NCI-H69 (cell line): ENCODE data around the gene ANXA8.
A peak's percentile ranks its signal among the peaks of the same experiment; 100 is the strongest.

Source experiments
- DNase-seq: peaks from one replicate; lab custom pipeline; 2025; lab: John Stamatoyannopoulos, UW

Gene ANXA8

DNA sequence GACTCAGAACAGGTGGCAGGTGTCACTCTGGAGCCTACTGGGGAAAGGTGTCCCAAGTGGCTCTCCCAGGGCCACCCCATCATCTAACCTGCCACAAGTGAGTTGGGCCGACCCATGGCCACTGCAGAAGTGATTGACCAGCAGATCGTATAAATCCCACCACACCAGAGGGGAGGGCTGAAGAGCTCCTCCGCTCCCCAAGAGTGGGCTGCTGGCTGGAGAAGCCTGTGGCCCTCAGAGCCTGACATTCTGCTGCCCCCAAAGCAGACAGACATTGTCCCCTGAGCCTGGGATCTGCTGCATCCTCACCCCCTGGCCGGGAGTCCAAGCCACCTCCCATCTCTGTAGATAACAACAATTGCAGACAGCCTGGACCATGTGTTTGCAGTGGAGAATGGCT is 36.7 kb downstream of the ANXA8 start:
- DNase-seq, result no peak

DNA sequence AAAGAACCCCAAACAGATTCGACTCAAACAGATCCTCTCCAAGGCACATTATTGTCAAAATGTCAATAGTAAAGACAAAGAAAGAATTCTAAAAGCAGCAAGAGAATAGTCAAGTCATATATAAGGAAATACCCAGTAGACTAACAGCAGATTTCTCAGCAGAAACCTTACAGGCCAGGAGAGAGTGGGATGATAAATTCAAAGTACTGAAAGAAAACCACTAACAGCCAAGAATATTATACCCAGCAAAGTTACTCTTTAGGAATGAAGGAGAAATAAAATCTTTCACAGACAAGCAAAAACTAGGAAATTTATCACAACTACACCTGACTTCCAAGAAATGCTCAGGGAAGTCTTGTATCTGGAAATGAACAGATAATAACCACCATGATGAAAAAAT is 38.2 kb downstream of the ANXA8 start:
- DNase-seq, result no peak

DNA sequence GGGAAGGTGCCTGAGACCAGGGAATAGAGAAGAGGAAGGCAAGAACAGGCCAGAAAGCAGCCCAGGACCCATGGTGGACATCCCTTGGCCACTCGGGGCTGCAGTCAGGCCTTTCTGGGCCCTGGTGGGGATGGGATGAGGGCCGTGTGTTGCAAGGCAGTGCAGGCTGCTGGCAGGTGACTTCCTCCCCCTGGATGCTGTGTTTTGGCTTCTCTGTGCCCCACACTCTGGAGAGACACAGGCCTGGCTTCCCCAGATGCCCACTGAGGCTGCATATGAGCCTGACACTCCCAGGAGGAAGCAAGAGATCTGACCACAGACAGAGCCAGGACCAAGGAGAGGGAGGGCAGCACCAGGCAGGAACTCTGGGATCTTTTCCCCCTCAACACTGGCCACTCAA is 39.9 kb downstream of the ANXA8 start:
- DNase-seq, result no peak

DNA sequence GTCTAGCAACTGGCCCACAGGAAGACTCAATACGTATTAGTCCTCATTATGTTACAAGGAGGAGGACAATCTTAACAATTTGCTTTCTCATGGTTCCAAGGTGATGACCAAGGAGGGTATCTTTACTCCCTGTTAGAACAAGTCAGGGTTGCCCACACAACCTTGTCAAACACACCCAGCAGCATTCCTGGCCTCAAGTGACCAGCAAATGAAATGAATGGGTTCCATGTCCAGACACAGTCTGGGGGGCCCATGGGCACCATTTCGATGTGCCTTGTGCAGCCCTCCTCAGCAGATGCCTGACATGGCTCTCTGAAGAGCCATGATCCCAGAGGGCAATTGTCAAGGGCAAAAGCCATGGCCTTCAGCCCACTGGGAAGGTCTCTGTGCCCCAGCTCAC is 40.8 kb downstream of the ANXA8 start:
- no peak for DNase-seq

DNA sequence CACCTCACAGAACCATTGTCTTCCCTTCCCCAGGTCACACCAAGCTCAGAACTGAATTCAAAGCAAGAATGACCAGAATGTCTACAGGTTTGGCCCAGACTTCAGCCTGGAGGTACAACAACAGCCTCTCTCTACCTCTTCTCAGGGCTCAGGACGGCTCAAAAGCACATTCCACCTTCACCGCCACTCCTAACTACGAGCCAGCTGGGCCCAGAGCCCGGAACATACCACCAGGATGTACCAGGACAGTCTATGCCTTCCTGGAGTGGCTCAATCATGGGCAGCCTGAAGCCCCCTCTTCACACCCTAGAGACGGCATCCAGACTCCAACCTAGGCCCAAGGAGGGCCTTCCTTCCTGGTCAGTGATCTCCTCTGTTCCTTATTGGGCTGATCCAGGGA is 41.6 kb downstream of the ANXA8 start:
- DNase-seq, result no peak

DNA sequence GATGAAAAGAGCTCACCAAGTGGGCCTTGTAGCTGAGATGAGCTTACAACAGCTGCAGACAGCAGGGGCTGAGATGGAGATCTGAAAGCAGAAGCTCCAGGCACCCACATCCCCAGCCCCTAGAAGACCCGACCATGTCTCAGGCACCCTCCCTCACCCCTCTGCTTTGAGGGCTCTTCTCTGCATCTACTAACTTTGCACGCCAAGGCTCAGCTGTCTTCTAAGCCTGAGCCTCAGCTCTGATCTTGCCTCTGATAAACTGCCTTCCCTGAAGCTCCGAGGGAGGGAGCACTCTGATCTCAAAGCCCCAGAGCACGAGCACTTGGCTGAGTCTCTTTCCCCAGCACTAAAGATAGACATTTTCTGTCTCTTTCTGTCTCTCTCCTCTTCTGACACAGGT is 42.0 kb downstream of the ANXA8 start:
- DNase-seq, result no peak

DNA sequence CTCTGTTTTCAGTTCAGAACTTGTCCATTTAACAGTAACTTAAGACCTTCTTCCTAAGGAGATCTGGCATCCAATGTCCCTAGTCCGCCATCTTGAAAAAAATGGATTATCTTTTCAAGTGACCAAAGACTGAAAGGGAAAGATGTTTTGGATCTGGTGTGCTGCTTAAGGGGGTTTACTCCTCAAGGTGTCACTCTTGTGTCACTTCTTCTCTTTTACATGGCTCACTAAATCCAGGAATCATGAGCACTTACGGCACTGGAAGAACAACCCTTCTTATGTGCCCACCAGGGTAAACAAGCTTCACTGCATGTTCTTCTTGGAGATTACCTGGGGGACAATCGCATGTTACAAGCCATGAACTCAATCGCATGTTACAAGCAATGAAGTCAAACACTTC is 43.7 kb downstream of the ANXA8 start:
- DNase-seq, result no peak

DNA sequence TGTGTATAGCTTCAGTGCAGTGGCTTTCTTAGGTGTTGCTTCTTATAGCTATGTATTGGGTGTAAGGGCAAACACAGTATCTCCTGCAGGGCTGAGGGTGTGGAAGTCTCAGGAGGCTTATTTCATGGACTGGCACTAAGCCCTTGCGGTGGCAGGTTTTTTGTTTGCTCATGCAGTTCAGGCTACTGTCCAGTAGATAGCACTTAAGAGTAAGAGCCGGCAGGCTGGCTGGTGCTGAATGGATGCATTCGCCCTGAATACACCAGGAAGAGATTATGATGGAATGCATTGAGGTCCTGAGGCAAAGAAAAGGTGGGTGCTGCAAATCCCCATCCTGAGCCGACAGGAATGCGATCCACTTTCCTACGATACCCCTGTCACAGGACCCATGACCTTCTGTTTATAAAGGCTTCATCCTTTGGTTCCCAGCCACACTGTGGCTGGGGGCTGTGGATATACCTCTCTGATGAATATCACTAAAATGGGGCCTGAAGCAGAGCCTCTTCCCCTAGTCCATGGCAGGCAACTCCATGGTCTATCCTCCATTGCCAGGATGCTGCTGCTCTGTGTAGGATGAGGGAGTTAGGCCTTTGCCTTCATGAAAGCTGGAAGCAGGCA is 44.9 kb downstream of the ANXA8 start:
- DNase-seq, result peak; percentile 45

DNA sequence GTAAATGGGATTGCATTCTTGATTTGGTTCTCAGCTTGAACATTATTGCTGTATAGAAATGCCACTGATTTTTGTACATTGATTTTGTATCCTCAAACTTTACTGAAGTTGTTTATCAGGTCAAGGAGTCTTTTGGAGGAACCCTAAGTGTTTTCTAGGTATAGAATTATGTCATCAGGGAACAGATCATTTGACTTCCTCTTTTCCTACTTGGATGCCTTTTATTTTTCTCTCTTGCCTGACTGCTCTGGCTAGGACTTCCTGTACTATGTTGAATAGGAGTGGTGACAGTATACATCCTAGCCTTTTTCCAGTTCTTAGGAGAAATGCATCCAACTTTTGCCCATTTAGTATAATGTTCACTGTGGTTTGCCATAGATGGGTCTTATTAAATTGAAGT is 48.8 kb downstream of the ANXA8 start:
- no peak for DNase-seq

DNA sequence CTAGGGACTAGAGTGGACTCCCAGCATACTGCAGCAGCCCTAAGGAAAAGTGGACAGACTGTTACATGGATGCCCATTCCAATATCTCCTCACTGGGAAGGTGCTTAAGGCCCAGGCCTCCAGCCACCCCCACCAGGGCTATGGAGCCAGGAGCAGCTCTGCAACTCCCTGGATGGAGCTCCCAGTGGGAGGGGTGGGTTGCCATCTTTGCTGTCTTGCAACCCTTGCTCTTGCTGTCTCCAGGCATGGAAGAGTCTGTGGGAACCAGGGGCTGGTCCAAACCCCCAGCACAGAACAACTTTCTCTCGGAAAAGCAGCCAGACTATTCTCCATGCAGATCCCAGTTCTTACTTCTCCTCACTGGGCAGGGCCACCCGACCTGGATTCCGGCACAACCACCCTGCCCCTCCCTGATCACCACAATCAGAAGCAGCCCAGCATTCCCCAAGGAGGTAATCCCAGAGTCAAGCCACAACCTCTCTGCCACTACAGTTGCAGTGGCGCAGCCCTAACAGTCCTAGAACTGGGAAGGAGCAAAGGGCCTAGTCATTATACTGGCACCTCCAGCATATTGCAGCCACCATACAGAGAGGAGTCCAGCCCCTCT is 58.0 kb downstream of the ANXA8 start:
- no peak for DNase-seq

DNA sequence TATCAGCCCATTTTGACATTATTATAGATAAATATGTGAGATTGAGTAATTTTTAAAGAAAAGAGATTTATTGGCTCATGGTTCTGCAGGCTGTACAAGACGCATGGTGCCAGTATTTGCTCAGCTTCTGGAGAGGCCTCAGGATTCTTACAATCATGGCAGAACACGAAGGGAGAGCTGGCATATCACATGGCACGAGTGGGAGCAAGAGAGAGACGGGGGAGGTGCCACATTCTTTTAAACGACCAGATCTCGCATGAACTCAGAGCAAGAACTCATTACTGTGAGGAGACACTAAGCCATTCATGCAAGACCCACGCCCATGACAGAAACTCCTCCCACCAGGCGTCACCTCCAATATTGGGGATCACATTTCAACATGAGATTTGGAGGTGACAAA is 59.7 kb downstream of the ANXA8 start:
- DNase-seq, result no peak

DNA sequence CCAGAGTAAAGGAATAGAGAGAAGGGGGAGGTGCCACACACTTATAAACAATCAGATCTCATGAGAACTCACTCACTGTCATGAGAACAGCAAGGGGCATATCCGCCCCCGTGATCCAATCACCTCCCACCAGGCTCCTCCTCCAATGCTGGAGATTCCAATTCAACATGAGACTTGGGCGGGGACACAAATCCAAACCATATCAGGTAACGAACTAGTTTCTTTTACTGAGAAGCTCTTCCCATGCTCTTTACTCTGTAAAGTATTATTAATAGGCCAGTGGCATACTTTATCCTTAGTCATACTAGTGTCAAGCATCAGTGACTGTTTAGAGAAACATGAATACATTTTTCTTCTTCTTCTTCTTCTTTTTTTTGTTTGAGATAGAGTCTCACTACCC is 60.4 kb downstream of the ANXA8 start:
- no peak for DNase-seq

DNA sequence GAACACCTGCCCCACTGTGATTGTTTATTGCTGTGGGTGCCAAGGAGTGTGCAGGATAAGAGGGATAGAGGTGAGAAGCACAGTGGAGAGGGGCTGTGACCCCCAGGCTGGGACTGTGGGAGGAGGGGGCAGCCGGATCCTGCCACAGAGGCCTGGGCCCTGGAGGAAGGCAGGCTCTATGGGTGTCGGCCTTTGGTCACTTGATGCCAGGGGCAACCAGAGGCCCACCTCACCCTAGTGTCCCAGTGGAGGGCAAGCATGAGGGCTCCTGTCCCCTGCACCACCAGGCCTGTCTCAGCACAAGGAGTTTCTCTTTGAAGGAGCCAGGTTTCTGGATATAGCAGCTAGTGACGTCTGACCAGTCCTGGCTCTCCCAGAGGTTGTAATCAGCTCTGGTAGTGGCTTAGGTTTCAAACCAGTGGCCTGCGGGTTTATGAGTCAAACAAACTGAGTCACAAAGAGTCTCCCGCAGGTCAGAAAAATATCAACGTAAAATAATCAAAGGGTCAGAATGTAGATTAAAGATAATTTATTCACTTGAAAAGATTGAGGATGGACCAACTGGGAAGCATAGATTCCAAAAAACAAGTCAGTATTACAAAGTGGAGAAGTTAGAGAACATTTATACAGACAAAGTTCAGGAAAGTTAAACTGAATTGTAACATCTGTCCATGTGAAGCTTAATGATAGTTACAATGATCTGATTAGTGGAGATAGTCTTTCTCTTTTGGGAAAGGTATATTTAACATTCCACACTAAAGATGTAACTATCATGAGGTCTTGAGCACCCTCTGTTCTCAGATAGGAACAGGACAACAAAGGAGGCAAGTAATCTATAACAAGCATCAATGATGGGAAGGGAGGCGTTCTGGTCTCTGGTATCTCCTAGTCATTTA is 62.6 kb downstream of the ANXA8 start:
- no peak for DNase-seq

DNA sequence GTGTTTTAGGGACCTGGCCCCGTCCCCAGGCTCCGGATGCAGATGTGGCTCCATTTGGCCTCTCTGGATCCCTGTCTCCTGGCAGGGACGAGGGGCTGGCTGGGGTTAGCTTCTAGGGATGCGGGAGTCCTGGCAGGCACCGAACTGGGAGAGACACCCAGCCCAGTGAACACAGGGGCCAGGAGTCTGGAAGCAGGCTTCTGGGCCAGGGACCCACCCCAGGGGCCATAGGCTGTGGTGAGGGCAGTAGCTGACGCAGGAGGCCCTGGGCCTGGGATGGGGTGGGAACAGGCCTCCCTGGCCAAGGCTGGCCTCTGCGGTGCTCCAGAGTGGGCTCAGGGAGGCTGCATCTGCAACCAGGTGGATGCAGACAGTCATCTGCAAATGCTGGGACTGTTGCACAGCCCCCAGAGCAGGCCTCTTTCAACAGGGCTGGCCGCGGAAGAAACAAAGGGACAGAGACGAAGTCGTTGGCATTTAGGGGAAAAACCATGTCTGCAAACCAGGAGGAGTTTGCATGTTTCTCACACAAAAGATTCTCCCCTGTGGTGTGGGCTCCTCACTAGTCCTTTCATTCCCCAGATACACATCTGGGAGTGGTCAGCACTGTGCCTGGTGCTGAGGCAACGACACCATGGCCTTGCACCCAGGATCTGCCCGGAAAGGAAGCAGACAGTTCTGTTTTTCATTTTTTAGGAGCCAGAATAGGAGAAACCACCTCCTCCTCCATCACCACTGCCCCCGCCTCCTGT is 63.4 kb downstream of the ANXA8 start:
- no peak for DNase-seq

DNA sequence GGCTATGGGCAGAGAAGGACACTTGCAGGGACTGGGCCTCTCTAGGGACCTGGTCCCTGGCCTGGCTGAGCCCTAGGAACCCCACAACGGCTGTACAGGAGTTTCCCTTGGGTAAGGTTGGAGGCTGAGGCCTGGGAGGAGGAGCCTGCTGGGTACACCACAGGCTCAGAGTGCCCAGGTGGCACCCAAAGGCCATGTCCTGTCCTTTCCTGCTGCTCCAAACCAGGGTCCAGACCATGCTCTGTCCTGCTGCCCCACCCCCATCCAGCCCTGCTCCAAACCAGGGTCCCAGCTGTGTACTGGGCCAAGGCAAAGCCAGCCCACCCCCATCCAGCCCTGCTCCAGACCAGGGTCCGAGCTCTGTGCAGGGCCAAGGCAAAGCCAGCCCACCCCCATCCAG is 64.5 kb downstream of the ANXA8 start:
- no peak for DNase-seq

DNA sequence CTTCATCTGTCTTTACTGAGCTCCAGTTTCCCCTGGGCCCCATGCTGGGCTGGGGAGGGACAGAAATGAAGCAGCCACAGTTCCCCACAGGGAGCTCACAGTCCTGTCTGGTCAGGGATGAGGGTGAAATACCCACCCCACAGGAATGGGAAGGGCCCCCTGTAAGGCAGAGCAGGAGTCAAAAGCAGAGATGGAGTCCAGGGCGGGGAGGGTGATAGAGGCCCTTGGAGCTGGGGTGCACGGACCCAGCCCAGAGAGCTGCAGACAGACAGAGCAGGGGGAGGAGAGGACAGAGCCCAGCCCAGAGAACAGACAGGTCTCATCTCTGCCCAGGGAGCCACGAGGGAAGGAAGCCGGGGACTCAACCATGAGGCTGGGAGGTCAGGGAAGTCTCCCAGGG is 64.9 kb downstream of the ANXA8 start:
- no peak for DNase-seq

DNA sequence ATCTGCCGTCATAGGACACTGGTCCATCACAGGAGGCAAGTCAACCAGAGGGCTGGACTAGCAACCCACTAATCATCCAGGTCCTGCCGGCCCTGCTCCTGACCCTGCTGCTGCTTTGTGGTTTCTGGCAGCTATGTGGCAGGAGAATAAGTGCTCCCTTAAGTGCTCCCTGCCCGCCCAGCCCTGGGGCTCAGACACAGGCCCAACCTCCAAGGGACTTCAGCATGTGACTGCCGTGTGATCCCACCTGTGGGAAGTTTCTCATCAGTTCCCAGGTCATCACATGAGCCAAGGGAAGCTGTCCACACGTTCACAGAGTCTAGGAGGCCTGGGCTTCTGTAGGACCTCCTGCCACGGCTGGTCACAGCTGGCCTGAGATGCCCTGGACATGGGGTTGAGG is 65.6 kb downstream of the ANXA8 start:
- no peak for DNase-seq
